Spleen (tissue), 7 donors: ENCODE results near the gene CPSF4L.

ENCODE experiments used
- POLR2A ChIP-seq, 3 donors: fragments of 450-650 bp; IDR thresholded peaks; one replicate each; pipeline ENCODE4 v1.5.1; 2017; ENCODE audit warnings: antibody characterized with exemption in 3 of 3, mild to moderate bottlenecking in 1 of 3
- POLR2AphosphoS5 ChIP-seq, 3 donors: sonication (generic); formaldehyde crosslinking; IDR thresholded peaks; one replicate each; pipeline ENCODE4 v1.5.1; 2017; ENCODE audit warnings: antibody characterized with exemption in 3 of 3
- TF ChIP-seq, protein P1 (sequence below), 11 experiments: fragments of 200-600 bp in 7 of 11; fragments of 450-650 bp in 4 of 11; sonication (generic) in 4 of 11; IDR thresholded peaks in 8 of 11; conservative IDR thresholded peaks in 3 of 11; 1 replicate in 7 of 11; 2 replicates in 4 of 11; pipeline versions ENCODE4 v1.4.0 to v1.8.0; 2016 to 2021; ENCODE audit warnings: antibody characterized with exemption in 11 of 11, inconsistent platforms in 4 of 11, mild to moderate bottlenecking in 1 of 11
- donor health status: DM: no; HTN: no; CAD: no; lungs with moderate emphysema.
- donor health status: DM: no; HTN: no; CAD: no.
- donor health status: DM: no; HTN: no; CAD: no.

GRCh38 chr17:73251871-73252270 is 9.8 kb downstream of the CPSF4L start:
- TF ChIP-seq, protein P1, sequence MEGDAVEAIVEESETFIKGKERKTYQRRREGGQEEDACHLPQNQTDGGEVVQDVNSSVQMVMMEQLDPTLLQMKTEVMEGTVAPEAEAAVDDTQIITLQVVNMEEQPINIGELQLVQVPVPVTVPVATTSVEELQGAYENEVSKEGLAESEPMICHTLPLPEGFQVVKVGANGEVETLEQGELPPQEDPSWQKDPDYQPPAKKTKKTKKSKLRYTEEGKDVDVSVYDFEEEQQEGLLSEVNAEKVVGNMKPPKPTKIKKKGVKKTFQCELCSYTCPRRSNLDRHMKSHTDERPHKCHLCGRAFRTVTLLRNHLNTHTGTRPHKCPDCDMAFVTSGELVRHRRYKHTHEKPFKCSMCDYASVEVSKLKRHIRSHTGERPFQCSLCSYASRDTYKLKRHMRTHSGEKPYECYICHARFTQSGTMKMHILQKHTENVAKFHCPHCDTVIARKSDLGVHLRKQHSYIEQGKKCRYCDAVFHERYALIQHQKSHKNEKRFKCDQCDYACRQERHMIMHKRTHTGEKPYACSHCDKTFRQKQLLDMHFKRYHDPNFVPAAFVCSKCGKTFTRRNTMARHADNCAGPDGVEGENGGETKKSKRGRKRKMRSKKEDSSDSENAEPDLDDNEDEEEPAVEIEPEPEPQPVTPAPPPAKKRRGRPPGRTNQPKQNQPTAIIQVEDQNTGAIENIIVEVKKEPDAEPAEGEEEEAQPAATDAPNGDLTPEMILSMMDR (IDR thresholded peaks at IDR 0.05 in 8 of 11, conservative IDR thresholded peaks at IDR 0.05 in 3 of 11) = no peak
- TF ChIP-seq POLR2AphosphoS5 (IDR thresholded peaks at IDR 0.05) = no peak
- no peak for TF ChIP-seq POLR2A (IDR thresholded peaks at IDR 0.05)
